K562 (cell line): ENCODE measurements around the gene BST1. TPM values are rescaled to one million over a fixed set of nuclear protein-coding genes. Genes with fewer than 3 reads are reported as not detected.

Experiments used
- CC2D1A ChIP-seq: fragments of 450-650 bp; IDR thresholded peaks from 2 replicates; pipeline ENCODE4 v1.6.1; 2017; ENCODE audit warnings: mild to moderate bottlenecking
- CREBBP ChIP-seq: IDR thresholded peaks from one replicate; pipeline ENCODE4 v1.6.1; 2012; ENCODE audit warnings: low read depth, mild to moderate bottlenecking, control low read depth, inconsistent platforms, low read length
- CSDE1 ChIP-seq, 2 experiments: fragments of 450-650 bp; IDR thresholded peaks; 2 replicates each; pipeline ENCODE4 v1.6.1; 2016; ENCODE audit warnings: mild to moderate bottlenecking in 1 of 2
- CTCF ChIP-seq, 3 experiments: IDR thresholded peaks in 2 of 3; conservative IDR thresholded peaks in 1 of 3; 2 replicates each; pipeline ENCODE4 v1.5.1; 2011 to 2012; ENCODE audit warnings: low read length in 3 of 3, mild to moderate bottlenecking in 3 of 3, control low read depth in 2 of 3, improper control_type of control experiment in 1 of 3, inconsistent platforms in 1 of 3, low read depth in 1 of 3, mixed read lengths in 1 of 3, moderate library complexity in 1 of 3; ENCODE audit not compliant: insufficient read depth in 2 of 3
- ELK3 ChIP-seq: fragments of 450-650 bp; formaldehyde crosslinking; IDR thresholded peaks from 2 replicates; pipeline ENCODE4 v1.4.0; 2020; ENCODE audit warnings: mild to moderate bottlenecking
- EZH2 ChIP-seq: IDR thresholded peaks from 2 replicates; pipeline ENCODE4 v1.6.1; 2012; ENCODE audit warnings: low read depth, mild to moderate bottlenecking, inconsistent platforms, low read length, borderline replicate concordance
- HES1 ChIP-seq: fragments of 450-650 bp; IDR thresholded peaks from 2 replicates; pipeline ENCODE4 v1.6.1; 2016; ENCODE audit warnings: low read depth, mild to moderate bottlenecking, moderate library complexity
- HNRNPLL ChIP-seq: fragments of 200-400 bp; formaldehyde crosslinking; IDR thresholded peaks from 2 replicates; pipeline ENCODE4 v1.6.1; 2017; ENCODE audit warnings: low read length, low read depth, mild to moderate bottlenecking; ENCODE audit not compliant: poor library complexity, severe bottlenecking
- NCOA6 ChIP-seq: fragments of 450-650 bp; IDR thresholded peaks from 2 replicates; pipeline ENCODE4 v1.6.1; 2017; ENCODE audit warnings: mild to moderate bottlenecking
- PATZ1 ChIP-seq: fragments of 250-450 bp; sonication (Bioruptor Pico); IDR thresholded peaks from 2 replicates; pipeline ENCODE4 v1.5.0; 2020; ENCODE audit warnings: mild to moderate bottlenecking, borderline replicate concordance
- PHF21A ChIP-seq: fragments of 450-650 bp; IDR thresholded peaks from 2 replicates; pipeline ENCODE4 v1.6.1; 2017; ENCODE audit warnings: low read depth, borderline replicate concordance
- PHTF2 ChIP-seq: fragments of 250-450 bp; sonication (Bioruptor Pico); IDR thresholded peaks from 2 replicates; pipeline ENCODE4 v1.5.0; 2021; ENCODE audit warnings: mild to moderate bottlenecking
- PYGO2 ChIP-seq: fragments of 450-650 bp; IDR thresholded peaks from 2 replicates; pipeline ENCODE4 v1.6.1; 2016; ENCODE audit warnings: mild to moderate bottlenecking, missing genetic modification characterization, moderate library complexity, missing compliant biosample characterization
- RB1 ChIP-seq: fragments of 450-650 bp; IDR thresholded peaks from 2 replicates; pipeline ENCODE4 v1.6.1; 2017; ENCODE audit warnings: low read depth, mild to moderate bottlenecking
- SRSF7 ChIP-seq: fragments of 200-400 bp; formaldehyde crosslinking; optimal IDR thresholded peaks from 2 replicates; pipeline ENCODE3; 2017; ENCODE audit warnings: mild to moderate bottlenecking, low read depth, low read length
- VEZF1 ChIP-seq: fragments of 200-800 bp; sonication (Bioruptor generic); IDR thresholded peaks from 2 replicates; pipeline ENCODE4 v1.6.1; 2017; ENCODE audit warnings: missing genetic modification characterization, missing compliant biosample characterization
- ZKSCAN1 ChIP-seq: fragments of 150-350 bp; IDR thresholded peaks from 2 replicates; pipeline ENCODE4 v1.6.1; 2016; ENCODE audit warnings: low read depth, low read length
- ZKSCAN3 ChIP-seq: fragments of 250-450 bp; sonication (Bioruptor Pico); IDR thresholded peaks from 2 replicates; pipeline ENCODE4 v1.4.0; 2020
- ZNF184 ChIP-seq: sonication (generic); formaldehyde crosslinking; IDR thresholded peaks from 2 replicates; pipeline ENCODE4 v1.5.0; 2020; ENCODE audit warnings: missing genetic modification reagents
- ZNF3 ChIP-seq: fragments of 250-450 bp; sonication (Bioruptor Pico); IDR thresholded peaks from 2 replicates; pipeline ENCODE4 v1.5.0; 2021; ENCODE audit warnings: mild to moderate bottlenecking, moderate library complexity
- polyA plus RNA-seq, 8 experiments: library from polyadenylated mRNA; depleted of rRNA in 4 of 8; stranded (reverse) in 5 of 8; unstranded in 3 of 8; fragments of >200 nt; fragmentation: Nextera tagmentation in 2 of 8; fragmentation: Illumina TruSeq in 1 of 8; extraction: Ambion mirVana in 2 of 8; extraction: Trizol in 1 of 8; gene quantifications; 2 replicates each; pipeline versions ENCODE4 v1.2.1 to v1.2.3, GENCODE V29; 2011 to 2014; ENCODE audit warnings: inconsistent platforms in 1 of 8, missing spikeins in 1 of 8
- total RNA-seq, 7 experiments: library from RNA; depleted of rRNA in 6 of 7; stranded (reverse); fragments of >200 nt in 6 of 7; fragmentation: Illumina TruSeq in 2 of 7; extraction: Trizol in 2 of 7; gene quantifications; 2 replicates each; pipeline versions ENCODE4 v1.2.1 to v1.2.3, GENCODE V29; 2011 to 2021; ENCODE audit warnings: low replicate concordance in 1 of 7
- TF ChIP-seq, protein P1 (sequence below): sonication (generic); formaldehyde crosslinking; IDR thresholded peaks from 2 replicates; pipeline ENCODE4 v1.9.0; 2022; ENCODE audit warnings: mild to moderate bottlenecking, missing genetic modification reagents

BST1 gene
- total and polyA plus RNA-seq, 9 of the 15 experiments (the other 6 are each of a cell fraction or from before 2014, with no cell fraction given), result 0.04 to 0.38 (median 0.07) TPM; not detected in 6

DNA sequence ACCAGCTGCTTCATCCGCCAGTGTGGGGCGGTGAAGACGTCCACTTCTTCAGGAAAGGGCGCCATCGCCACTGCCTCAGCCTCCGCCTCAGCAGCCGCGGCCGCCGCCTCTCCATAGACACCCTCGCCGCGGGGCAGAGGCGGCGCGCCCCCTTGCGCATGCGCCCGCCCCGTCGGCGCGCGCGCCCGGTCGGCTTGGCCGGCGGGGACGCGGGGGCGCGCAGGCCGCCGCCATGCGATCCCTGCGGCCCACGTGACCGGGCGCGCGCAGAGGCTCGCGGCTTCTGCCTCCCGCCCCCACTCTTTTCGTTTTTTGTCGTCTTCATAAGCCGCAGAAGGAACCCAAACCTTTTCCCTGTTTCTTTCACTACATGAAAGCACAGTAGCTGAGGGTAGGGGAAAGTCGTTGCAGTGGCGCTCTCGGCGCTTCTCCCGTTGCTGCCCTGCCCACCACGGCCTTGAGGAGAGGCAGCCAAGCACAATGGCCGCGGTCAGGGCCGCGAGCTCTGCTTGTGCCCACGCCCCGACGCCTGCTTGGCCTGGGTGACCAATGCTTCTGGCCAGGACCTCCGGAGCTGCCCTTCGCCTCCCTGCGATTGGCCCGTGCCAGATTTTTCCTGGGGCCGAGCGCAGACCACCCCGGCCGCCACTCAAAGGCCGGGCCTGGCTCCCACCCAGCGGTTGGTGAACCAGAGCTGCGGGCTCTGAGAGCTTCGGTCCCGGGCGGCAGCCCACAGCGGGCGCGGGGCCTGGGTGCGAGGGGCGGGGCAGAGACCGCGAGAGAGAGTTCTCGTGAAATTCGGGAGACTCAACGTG lies 47.4 kb upstream of the BST1 start, which contains the start of gene FBXL5 (continued):
- TF ChIP-seq HNRNPLL, result no peak
- 0 out of 2 replicates have a peak, but pooled peaks have one; percentile 16 for TF ChIP-seq PYGO2 (tag)
- peak; percentile 79 for TF ChIP-seq NCOA6
- TF ChIP-seq HES1, result no peak
- TF ChIP-seq RB1, result no peak; the same call in 1 of the 2 replicates
- TF ChIP-seq CTCF (IDR thresholded peaks at IDR 0.05 in 2 of 3, conservative IDR thresholded peaks at IDR 0.05 in 1 of 3; ENCODE audit: insufficient read depth in 2 of 3, low read depth in 1 of 3, low read length in 3 of 3), result no peak
- TF ChIP-seq PHTF2 (CRISPR knock-in tag), result peak; percentile 37; the same call in 1 of the 2 replicates
- TF ChIP-seq ZKSCAN3 (CRISPR knock-in tag), result no peak
- peak; percentile 74 for TF ChIP-seq VEZF1 (CRISPR knock-in tag)
- TF ChIP-seq, protein P1, sequence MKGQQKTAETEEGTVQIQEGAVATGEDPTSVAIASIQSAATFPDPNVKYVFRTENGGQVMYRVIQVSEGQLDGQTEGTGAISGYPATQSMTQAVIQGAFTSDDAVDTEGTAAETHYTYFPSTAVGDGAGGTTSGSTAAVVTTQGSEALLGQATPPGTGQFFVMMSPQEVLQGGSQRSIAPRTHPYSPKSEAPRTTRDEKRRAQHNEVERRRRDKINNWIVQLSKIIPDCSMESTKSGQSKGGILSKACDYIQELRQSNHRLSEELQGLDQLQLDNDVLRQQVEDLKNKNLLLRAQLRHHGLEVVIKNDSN (CRISPR knock-in tag), result peak; percentile 89
- TF ChIP-seq PATZ1 (CRISPR knock-in tag), result no peak
- no peak for TF ChIP-seq SRSF7
- no peak for TF ChIP-seq CREBBP
- TF ChIP-seq CC2D1A, result no peak
- no peak for TF ChIP-seq EZH2
- TF ChIP-seq ZNF3 (CRISPR knock-in tag), result no peak
- no peak for TF ChIP-seq PHF21A
- TF ChIP-seq ZNF184 (CRISPR knock-in tag), result no peak
- no peak for TF ChIP-seq ELK3 (CRISPR knock-in tag)
- TF ChIP-seq CSDE1 (IDR thresholded peaks at IDR 0.05), result no peak
- no peak for TF ChIP-seq ZKSCAN1
